ENCODE results near the gene ERC1.

- TF ChIP-seq POLR2A (IDR thresholded peaks at IDR 0.05; ENCODE audit: low read depth, low read length) (no peak), SPI1 (IDR thresholded peaks at IDR 0.05; ENCODE audit: low read depth, low read length) (no peak), POLR2AphosphoS5 (IDR thresholded peaks at IDR 0.05; ENCODE audit: low read depth, low read length) (no peak), TAF1 (IDR thresholded peaks at IDR 0.05; ENCODE audit: low read depth, low read length) (no peak), PAX5 (IDR thresholded peaks at IDR 0.05; ENCODE audit: insufficient read depth, low read length, severe bottlenecking) (no peak), POU2F2 (IDR thresholded peaks at IDR 0.05; ENCODE audit: low read depth, low read length) (no peak)
Measured at GRCh38 chr12:1291601-1292332, 300.7 kb downstream of the ERC1 start.
